ENCODE results near the gene SLC35D2.

DNA sequence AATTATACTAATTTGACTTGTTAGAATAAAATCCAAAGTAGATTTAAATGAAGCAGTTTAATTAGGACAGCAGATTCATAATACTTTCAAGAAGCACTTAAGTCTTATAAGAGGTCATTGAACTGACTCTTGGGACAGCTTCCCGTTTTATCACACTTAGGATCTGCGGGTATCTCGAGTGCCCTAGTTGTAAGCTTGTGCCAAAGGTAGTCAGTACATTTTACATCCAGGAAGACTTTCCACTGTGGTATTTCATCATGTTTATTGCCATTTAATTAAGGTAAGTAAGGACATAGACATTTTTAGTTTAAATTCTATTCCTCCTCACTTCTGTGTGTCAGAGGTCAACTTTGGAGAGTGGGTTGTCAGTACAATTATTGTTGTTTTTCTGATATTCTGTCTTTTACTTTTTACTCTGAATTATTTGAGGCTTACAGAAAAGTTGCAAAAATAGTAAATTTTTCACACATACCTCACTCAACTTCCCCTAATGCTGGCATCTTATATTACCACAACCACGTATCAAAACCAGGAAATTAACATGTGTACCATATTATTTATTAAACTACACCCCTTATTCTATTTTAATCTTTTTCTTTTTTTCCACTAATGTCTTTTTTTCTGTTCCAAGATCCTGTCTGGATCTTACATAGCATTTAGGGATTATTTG lies 42.1 kb upstream of the SLC35D2 start:
- TF ChIP-seq, protein P1, sequence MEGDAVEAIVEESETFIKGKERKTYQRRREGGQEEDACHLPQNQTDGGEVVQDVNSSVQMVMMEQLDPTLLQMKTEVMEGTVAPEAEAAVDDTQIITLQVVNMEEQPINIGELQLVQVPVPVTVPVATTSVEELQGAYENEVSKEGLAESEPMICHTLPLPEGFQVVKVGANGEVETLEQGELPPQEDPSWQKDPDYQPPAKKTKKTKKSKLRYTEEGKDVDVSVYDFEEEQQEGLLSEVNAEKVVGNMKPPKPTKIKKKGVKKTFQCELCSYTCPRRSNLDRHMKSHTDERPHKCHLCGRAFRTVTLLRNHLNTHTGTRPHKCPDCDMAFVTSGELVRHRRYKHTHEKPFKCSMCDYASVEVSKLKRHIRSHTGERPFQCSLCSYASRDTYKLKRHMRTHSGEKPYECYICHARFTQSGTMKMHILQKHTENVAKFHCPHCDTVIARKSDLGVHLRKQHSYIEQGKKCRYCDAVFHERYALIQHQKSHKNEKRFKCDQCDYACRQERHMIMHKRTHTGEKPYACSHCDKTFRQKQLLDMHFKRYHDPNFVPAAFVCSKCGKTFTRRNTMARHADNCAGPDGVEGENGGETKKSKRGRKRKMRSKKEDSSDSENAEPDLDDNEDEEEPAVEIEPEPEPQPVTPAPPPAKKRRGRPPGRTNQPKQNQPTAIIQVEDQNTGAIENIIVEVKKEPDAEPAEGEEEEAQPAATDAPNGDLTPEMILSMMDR (conservative IDR thresholded peaks at IDR 0.05 in 1 of 2, IDR thresholded peaks at IDR 0.05 in 1 of 2; ENCODE audit: low read depth in 1 of 2, low read length in 2 of 2) = no peak
- TF ChIP-seq EZH2 (IDR thresholded peaks at IDR 0.05; ENCODE audit: low read length, missing control alignments) = no peak
